ENCODE data around the gene ASPSCR1.

- TF ChIP-seq CTCF (conservative IDR thresholded peaks at IDR 0.05) (no peak), EZH2 (IDR thresholded peaks at IDR 0.05; ENCODE audit: low read depth) (no peak)
Observed at GRCh38 chr17:82012640-82013295, 35.3 kb downstream of the ASPSCR1 start.
